IPS-15b (cell line): ENCODE measurements around the gene CCDC14.

ENCODE experiments used
- H3K27me3 ChIP-seq: one replicate; pipeline ENCODE4 v1.6.1; 2013; ENCODE audit warnings: low read length; ENCODE audit not compliant: control insufficient read depth, insufficient read depth
- H3K36me3 ChIP-seq: one replicate; pipeline ENCODE4 v1.6.1; 2013; ENCODE audit warnings: low read length; ENCODE audit not compliant: control insufficient read depth, insufficient read depth
- H3K4me1 ChIP-seq: one replicate; pipeline ENCODE4 v1.6.1; 2013; ENCODE audit warnings: mild to moderate bottlenecking, low read length; ENCODE audit not compliant: control insufficient read depth, insufficient read depth
- H3K4me3 ChIP-seq: one replicate; pipeline ENCODE4 v1.5.1; 2013; ENCODE audit warnings: low read depth, low read length
- H3K9ac ChIP-seq: one replicate; pipeline ENCODE4 v1.6.1; 2013; ENCODE audit warnings: low read depth, mild to moderate bottlenecking, low read length
- H3K9me3 ChIP-seq: one replicate; pipeline ENCODE4 v1.6.1; 2013; ENCODE audit warnings: mild to moderate bottlenecking, low read length; ENCODE audit not compliant: control insufficient read depth, insufficient read depth

Gene CCDC14

DNA sequence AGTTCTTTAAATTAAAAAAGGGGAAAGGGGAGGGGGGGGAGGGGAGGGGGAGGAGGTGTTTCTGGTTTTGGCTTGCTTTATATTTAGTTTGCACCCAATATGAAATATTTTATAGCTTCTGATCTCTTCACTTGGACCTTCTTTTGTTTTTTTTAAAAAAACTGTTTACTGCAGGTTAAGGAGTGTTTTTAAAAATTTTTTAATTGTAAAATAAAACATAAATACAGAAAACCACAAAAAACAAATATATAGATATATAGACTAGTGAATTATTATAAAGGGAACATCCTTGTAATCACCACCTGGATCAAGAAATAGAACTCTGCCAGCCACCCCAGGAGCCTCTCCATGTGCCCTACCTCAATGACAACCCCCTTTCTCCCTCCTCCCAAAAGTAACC is 76.0 kb downstream of the CCDC14 start:
- H3K4me1 ChIP-seq: peaks cover 8% of the 10 kb centered on the region
- H3K27me3 ChIP-seq: peaks cover 16% of the 10 kb centered on the region
- H3K9ac ChIP-seq: no peak overlapping the region
- no peaks in the 10 kb centered on the region for H3K36me3 ChIP-seq
- peak overlapping the region; percentile 78 for H3K4me3 ChIP-seq
- no peaks in the 10 kb centered on the region for H3K9me3 ChIP-seq

DNA sequence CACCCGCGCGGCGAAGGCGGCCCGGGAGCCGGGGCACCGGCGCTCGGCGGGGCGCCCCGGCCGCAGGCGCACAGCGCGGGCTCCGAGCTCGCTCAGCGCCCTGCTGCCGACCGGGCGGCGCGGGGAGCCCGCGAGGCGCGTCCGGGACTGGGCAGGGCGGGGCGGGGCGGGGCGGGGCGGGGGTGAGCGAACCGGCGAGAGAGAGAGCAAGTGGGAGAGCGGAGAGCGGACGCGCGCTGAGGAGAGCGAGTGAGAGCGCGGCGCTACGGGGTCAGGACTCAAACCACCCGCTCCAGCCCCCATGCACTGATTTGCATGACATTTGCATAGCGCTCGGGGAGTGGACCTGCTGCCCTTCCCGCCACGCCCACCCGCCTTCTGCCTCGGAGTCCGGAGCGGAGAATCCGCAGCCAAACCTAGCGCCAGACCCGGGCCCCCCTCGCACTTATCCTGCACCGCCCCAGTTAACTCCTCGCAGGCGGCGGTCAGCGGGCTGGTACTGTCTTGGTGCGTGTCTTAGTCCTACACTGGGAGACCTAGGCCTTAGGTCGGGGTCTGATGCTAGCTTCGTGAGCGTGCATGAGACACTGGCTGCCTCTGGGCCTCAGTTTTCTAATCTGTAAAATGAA is 76.7 kb downstream of the CCDC14 start, which contains the start of gene MYLK:
Gene MYLK, minus strand, starts transcription at position 130 of the 629 bp plus-strand sequence. CDS start 90,491 bp downstream, outside the sequence.
- Histone ChIP-seq H3K9ac (peak within 1 kb of the TSS; percentile 87), H3K27me3 (peaks cover 16% of the 10 kb centered on the region), H3K36me3 (no peaks in the 10 kb centered on the region), H3K9me3 (no peaks in the 10 kb centered on the region), H3K4me1 (peaks cover 8% of the 10 kb centered on the region), H3K4me3 (peak within 1 kb of the TSS; percentile 78)

DNA sequence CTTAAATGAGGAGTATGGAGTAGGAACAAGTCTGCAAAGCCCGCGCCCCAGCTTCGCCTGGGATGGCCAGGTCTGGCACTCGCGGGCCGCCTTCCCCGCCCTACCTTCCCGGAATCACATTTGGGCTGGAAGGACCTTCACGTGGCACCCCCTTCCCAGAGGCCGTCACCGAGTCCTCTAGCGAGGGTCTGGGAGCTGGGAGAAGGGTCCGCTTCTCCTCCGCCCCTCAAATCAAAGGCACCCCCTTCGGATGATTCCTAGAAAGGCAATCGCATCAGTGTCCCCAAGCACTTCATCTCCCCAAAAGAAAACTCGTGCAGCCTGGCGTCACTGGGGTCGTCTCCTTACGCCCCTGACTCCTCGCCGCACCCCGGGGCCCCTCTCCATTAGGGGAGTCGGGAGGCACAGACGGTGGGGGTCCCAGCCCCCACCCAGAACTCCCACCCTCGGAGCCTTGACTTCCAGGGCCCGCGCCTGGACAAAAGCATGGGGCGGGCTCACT is 77.3 kb downstream of the CCDC14 start:
- Histone ChIP-seq H3K4me1 (peaks cover 8% of the 10 kb centered on the region), H3K9me3 (no peaks in the 10 kb centered on the region), H3K27me3 (peaks cover 16% of the 10 kb centered on the region), H3K9ac (peak overlapping the region; percentile 87), H3K4me3 (peak overlapping the region; percentile 78), H3K36me3 (no peaks in the 10 kb centered on the region)

DNA sequence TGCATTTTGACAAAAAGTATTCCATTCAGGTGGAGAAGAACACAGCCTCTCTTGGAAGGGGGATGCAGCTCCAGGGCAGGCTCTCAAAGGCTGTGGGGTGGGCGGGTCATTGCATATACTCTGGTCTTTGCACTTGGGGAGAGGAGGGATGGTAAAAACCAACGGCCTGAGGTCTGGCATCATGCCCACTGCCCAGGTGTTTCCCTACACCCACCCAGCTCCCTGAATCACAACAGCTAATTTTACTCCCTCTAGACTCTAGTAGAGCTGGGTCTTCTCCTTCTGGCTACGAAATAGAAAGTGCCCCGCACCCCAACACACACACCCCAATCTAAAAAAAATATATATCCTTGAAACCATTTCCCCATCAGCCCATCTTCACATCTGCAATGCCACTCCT is 77.9 kb downstream of the CCDC14 start:
- H3K4me1 ChIP-seq: peaks cover 8% of the 10 kb centered on the region
- H3K27me3 ChIP-seq: peaks cover 16% of the 10 kb centered on the region
- H3K36me3 ChIP-seq: no peaks in the 10 kb centered on the region
- H3K9me3 ChIP-seq: no peaks in the 10 kb centered on the region
- peak overlapping the region; percentile 78 for H3K4me3 ChIP-seq
- H3K9ac ChIP-seq: peak overlapping the region; percentile 87

DNA sequence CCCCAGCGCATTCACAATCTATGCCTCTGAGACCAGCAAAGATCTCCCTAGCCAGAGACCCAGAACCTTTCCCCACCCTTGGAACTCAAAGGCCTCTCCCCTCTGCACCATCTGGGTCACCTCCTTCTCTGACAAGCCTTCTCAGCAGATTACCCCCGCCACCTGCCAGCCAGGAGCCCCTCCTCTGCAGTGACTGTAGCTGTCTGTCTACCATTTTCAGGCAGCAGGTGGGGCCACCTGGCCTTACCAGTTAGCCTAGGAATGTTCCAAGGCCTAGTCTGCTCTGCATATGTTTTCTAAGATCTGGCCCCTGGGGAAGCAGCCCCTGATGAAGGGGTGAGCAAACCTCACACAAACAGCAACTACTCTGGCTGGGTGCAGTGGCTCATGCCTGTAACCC is 79.3 kb downstream of the CCDC14 start:
- H3K9me3 ChIP-seq: no peaks in the 10 kb centered on the region
- H3K27me3 ChIP-seq: peaks cover 16% of the 10 kb centered on the region
- H3K4me3 ChIP-seq: no peak overlapping the region
- H3K4me1 ChIP-seq: peaks cover 8% of the 10 kb centered on the region
- no peak overlapping the region for H3K9ac ChIP-seq
- no peaks in the 10 kb centered on the region for H3K36me3 ChIP-seq

DNA sequence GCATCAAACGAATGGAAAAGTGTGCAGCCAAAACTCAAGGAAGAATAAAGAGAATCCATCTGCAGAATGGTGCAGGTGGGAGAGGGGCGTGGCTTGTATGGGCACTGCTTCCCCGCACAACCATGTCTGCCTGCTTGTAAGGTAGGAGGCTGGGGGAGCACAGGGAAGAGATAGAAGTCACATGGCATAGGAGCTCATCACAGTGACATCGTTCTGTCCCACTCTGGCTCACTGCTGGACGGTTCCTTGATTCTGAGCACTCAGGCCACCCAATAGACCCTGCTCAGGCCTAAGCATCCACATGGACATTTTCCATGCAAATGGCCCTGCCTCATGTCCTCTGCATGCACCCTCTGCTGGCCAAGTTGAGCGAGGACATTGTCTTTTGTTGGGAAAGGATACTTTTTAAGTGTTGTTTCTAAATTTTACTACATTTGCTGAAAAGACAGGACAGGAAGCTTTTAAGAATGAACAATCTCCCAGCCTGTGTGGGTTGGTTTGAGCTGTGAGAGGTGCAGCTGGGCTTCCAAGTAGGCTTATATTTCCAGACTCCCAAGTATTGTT is 79.9 kb downstream of the CCDC14 start:
- peaks cover 16% of the 10 kb centered on the region for H3K27me3 ChIP-seq
- peaks cover 8% of the 10 kb centered on the region for H3K4me1 ChIP-seq
- H3K4me3 ChIP-seq: no peak overlapping the region
- no peak overlapping the region for H3K9ac ChIP-seq
- H3K9me3 ChIP-seq: no peaks in the 10 kb centered on the region
- H3K36me3 ChIP-seq: no peaks in the 10 kb centered on the region

DNA sequence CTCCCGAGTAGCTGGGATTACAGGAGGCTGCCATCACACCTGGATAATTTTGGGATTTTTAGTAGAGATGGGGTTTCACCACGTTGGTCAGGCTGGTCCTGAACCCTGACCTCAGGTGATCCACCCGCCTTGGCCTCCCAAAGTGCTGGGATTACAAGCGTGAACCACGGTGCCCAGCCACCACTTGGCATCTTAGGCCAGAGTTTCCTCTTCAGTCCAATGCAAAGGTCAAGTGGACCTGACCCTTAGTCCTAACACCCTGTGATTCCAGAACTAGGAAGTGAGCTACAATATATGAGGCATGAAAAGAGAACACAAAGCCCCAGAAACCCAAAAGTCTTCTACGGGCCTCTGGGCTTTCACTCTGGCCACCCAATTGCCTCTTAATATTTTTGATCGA is 82.2 kb downstream of the CCDC14 start:
- Histone ChIP-seq H3K36me3 (no peaks in the 10 kb centered on the region), H3K27me3 (peaks cover 12% of the 10 kb centered on the region), H3K4me1 (peaks cover 4% of the 10 kb centered on the region), H3K9ac (no peak overlapping the region), H3K9me3 (no peaks in the 10 kb centered on the region), H3K4me3 (no peak overlapping the region)

DNA sequence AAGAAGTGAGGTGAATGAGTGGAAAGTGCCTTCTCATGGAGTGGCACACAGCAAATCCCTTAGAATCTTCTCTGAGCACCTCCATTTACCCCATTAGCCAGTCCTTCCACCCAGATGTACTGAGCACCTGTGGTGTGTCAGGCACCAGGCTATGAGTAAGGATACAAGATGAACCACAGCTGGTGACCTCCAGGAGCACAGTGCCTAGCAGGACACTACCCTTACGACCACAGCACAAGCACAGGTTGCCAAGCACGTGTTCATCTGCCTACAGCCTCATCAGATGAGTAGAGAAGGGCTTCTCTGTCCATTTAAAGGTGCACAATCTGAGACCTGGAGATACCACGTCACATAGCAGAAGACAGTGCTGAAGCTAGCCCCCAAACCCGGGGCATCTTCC is 83.1 kb downstream of the CCDC14 start:
- H3K9ac ChIP-seq: no peak overlapping the region
- H3K4me3 ChIP-seq: no peak overlapping the region
- H3K9me3 ChIP-seq: no peaks in the 10 kb centered on the region
- peaks cover 4% of the 10 kb centered on the region for H3K4me1 ChIP-seq
- no peaks in the 10 kb centered on the region for H3K36me3 ChIP-seq
- peaks cover 7% of the 10 kb centered on the region for H3K27me3 ChIP-seq

DNA sequence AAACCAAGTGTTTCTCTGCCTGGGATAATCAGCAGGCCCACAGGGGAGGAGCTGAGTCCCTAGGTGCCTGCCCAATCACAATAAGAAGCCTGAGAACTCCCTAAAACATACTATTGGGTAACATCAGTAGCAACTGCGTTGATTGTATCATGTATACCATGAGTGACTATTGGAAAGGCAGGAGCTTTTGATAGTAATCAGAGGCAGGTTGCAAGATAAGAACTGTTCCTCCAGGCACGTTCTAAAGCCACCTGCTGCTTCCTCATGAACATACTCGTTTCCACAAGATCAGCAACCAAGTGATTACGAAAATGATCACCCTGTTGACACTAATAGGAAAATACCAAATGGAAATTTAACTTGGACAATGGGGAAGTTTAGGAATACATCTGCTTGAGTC is 83.6 kb downstream of the CCDC14 start:
- Histone ChIP-seq H3K4me3 (no peak overlapping the region), H3K9me3 (no peaks in the 10 kb centered on the region), H3K36me3 (no peaks in the 10 kb centered on the region), H3K27me3 (peaks cover 2% of the 10 kb centered on the region), H3K4me1 (peaks cover 4% of the 10 kb centered on the region), H3K9ac (no peak overlapping the region)

DNA sequence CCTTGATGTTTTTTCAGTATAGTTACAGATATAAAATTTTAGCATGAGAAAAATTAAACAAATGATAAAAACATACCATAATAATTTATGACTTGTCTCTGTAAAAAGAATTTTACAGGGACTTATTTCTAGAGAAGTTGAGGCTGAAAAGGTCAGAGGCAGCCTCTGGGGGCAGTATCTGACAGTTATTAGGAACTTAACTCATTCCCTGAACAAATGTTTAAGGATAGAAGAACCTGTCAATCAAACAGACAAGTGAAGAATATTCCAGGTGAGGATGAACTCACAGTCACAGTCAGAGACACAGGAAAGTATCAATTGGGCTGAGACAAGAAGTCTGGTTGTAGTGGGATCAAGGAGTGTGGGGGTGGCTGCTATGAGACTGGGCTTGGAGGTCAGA is 84.2 kb downstream of the CCDC14 start:
- Histone ChIP-seq H3K9me3 (no peaks in the 10 kb centered on the region), H3K27me3 (no peaks in the 10 kb centered on the region), H3K36me3 (no peaks in the 10 kb centered on the region), H3K4me3 (no peak overlapping the region), H3K4me1 (peaks cover 4% of the 10 kb centered on the region), H3K9ac (no peak overlapping the region)

DNA sequence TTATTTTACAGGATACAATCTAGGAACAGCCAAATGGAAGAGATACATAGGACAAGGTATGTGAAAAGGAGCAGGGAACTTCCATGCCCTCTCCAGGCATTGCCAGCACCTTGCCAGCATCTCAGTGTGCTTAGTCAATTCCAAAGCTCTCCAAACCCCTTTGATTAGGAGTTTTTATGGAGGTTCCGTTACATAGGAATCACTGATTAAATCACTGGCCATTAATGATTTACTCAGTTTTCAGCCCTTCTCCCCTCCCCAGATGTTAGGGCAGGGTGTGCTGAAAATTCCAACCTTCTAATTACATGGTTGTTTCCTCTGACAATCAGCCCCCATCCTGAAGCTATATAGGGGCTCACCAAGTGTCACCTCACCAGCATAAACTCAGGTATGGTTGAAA is 88.4 kb downstream of the CCDC14 start:
- Histone ChIP-seq H3K36me3 (no peaks in the 10 kb centered on the region), H3K4me1 (no peaks in the 10 kb centered on the region), H3K9ac (no peak overlapping the region), H3K9me3 (no peaks in the 10 kb centered on the region), H3K27me3 (no peaks in the 10 kb centered on the region), H3K4me3 (no peak overlapping the region)

DNA sequence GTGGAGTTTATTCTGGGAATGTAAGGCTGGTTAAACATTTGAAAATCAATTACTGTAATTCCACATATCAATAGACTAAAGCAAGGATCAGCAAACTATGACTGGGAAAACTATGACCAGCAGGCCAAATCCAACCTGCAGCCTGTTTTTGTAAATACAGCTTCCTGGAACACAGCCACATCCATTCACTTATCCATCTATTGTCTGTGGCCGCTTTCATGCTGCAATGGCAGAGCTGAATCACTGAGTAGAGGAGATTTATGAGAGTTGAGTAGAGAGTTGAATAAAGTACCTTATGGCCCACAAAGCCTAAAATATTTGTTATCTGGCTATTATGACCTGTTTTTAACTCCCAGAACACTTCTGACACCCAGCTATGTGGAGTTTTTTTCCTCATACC is 89.1 kb downstream of the CCDC14 start:
- Histone ChIP-seq H3K9me3 (no peaks in the 10 kb centered on the region), H3K9ac (no peak overlapping the region), H3K36me3 (no peaks in the 10 kb centered on the region), H3K27me3 (no peaks in the 10 kb centered on the region), H3K4me1 (no peaks in the 10 kb centered on the region), H3K4me3 (no peak overlapping the region)
